ENCODE data around the gene RNU6-7.

The RNU6-7 gene

GRCh38 chr14:32251530-32251929, 49.7 kb downstream of the RNU6-7 start:
- H2AFZ ChIP-seq (ENCODE audit: low read depth, low read length): peak overlapping the region; percentile 67

More at GRCh38 chr14:32251530-32251929, 49.7 kb downstream of the RNU6-7 start:
- Histone ChIP-seq H3K9me3 (ENCODE audit: low read length) (no peaks in the 10 kb centered on the region), H3K4me1 (ENCODE audit: insufficient read depth, low read length) (peaks cover 13% of the 10 kb centered on the region), H3K36me3 (ENCODE audit: insufficient read depth, low read length) (no peaks in the 10 kb centered on the region), H3K27me3 (ENCODE audit: insufficient read depth, low read length) (peaks cover 3% of the 10 kb centered on the region), H3K4me3 (ENCODE audit: low read length) (no peak overlapping the region)
